Inflammatory macrophage treated with lipopolysaccharide for 4 hours (primary cell): ENCODE measurements around the gene NPAT.
A peak's percentile ranks its signal among the peaks of the same experiment; 100 is the strongest.
"Not testable (repeated sequence)": the region's sequence is repeated elsewhere in the genome, so short reads cannot be mapped to it uniquely, and the experiment has no call there.

ENCODE experiments used
- DNase-seq: peaks from one replicate; pipeline ENCODE4 v3.0.0-alpha.2; 2020

Gene NPAT

GRCh38 chr11:108147150-108147549 lies 75.3 kb downstream of the NPAT start:
- no peak for DNase-seq

GRCh38 chr11:108144615-108145014 lies 77.8 kb downstream of the NPAT start:
- no peak for DNase-seq

DNA sequence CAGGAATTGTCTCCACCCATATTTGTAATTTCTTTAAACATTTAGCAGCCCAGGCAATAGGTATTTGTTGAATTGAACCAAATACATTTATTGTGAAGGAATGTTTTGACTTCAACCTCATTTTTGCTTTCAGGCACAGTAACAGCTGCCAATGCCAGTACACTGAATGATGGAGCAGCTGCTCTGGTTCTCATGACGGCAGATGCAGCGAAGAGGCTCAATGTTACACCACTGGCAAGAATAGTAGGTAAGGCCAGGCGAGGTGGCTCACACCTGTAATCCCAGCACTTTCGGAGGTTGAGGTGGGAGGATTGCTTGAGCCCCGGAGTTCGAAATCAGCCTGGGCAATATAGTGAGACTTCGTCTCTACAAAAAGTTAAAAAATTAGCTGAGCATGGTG lies 80.1 kb downstream of the NPAT start:
- DNase-seq = no peak

DNA sequence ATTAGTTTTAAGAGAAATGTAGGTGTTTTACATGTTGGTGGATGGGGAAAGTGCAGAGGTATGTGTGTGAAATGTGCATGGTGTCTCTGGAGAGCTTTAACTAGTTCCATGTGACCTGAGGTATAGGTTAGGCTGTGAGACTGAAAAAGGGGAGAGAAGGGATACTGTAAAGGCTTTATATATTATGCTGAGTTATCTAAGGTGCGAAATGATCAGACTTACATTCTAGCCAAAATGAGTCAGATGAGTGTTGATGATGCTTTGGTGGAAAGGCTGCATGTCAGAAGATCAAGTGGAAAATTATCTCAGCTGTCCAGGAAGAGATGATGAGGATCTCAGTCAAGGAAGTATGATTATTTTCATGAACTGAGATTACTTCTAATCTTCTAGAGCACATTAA lies 85.2 kb downstream of the NPAT start:
- no peak for DNase-seq

DNA sequence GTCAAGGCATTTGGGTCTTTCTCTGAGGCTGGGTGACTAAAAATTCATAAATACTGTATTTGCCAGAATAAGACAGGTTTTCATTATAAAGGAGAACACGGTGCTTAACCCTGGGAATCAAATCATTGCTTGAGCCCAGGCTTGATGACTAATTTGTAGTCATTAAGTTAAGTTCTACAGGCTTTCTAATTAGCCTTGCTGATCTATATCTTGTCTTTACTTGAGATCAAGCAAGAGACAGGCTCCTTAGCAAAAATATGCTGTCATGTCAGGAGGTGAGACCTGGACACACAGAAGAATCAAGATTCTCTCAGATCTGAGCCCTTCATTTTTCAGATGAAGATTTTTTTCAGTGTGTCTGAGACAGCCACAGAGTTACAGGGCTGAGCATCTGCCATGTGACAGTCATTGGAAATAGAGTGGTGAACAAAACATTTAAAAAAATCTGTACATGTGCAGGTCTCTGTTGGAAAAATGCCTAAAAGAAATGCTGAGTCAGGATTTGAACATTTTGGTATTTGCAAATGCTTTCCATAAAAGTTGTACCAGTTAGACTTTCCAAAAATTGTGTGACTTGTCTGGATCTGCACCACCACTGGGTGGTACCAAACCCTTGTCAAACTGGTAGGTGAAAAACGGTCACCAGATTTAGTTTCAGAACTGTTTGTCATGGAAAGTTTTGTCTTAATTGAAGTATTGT lies 86.4 kb downstream of the NPAT start:
- DNase-seq = no peak

- not testable (repeated sequence) for DNase-seq
Observed at GRCh38 chr11:108132993-108133538, 89.4 kb downstream of the NPAT start.

DNA sequence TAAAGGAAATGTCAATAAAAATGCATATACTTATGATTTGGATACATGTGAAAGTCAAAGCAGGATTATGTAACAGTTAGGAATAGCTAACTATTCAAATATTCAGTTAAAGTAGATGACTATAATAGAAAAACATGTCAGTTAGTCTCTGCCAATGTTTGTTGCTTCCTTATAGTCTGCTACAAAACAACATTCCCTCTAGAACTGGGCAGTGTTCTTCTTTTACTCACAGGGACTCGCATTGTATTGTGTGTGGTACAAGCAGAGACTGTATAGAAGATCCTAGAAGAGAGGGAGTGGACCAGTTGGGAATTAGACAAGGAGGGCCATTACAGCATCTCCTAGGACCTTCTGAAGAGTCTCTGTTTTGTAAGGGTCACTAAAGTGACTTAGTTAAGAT lies 90.4 kb downstream of the NPAT start:
- no peak for DNase-seq

GRCh38 chr11:108128772-108129171 lies 93.7 kb downstream of the NPAT start:
- DNase-seq = no peak

DNA sequence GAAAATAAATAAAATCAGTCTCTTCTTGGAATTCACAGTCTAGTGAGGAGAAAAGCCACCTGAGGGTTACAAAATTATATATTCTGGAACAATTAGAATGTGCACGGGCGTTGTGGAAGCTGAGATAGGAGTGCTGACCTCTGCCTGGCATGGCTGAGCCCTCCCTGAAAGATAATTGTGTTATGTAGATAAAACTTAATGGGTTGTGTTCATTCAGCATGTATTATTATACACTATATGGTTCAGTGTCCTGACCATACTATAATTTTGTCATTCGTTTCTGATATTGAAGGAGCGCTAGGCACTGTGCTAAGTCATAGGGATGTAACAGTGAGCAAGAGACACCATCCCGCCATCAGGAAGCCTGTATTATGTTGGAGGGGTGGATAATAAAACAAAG lies 97.3 kb downstream of the NPAT start:
- DNase-seq = no peak

- no peak for DNase-seq
Observed at GRCh38 chr11:108122166-108122628, 100.2 kb downstream of the NPAT start.

GRCh38 chr11:108121274-108122155 lies 100.9 kb downstream of the NPAT start, which contains the start of gene ACAT1:
TSS of gene ACAT1 (plus strand) at chr11:108121567. CDS start at chr11:108121607, 40 bp downstream.
- DNase-seq = peak; percentile 92

DNA sequence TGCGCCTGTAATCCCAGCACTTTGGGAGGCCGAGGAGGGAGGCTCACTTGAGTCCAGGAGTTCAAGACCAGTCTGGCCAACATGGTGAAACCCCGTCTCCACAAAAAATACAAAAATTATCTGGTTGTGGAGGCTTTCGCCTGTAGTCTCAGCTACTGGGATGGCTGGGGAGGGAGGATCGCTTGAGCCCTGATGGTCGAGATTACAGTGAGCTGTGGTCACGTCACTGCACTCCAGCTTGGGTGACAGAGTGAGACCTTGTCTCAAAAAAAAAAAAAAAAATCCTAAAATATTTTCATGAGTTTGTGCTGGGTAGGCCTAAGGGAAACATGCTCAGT lies 101.5 kb downstream of the NPAT start:
- not testable (repeated sequence) for DNase-seq

DNA sequence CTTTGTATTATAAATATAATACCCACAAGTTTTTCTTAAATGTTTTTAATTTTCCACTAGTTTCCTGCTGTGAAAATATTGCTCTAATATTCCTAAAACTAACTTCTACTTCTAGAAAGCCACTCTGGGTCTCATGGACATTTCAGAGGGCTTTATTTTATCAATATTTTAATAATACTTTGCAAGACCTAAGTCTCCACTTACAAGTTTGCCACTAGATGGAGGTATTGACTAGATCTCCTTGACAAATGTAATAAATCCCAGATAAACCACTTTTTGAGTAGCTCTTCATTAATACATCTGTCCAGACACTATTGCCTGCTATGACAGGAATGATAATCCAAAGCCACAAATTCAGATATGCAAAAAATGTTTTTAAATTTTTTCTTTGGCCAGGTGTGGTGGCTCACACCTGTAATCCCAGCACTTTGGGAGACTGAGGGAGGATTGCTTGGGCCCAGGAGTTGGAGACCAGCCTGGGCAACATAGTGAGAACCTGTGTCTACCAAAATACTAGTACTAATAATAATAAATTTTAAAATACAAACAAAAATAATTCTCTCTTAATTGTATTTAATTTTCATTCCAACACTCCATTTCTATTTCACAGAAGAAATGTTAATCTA lies 104.6 kb downstream of the NPAT start:
- DNase-seq = peak; percentile 52

GRCh38 chr11:108115500-108116140 lies 106.8 kb downstream of the NPAT start:
- no peak for DNase-seq

DNA sequence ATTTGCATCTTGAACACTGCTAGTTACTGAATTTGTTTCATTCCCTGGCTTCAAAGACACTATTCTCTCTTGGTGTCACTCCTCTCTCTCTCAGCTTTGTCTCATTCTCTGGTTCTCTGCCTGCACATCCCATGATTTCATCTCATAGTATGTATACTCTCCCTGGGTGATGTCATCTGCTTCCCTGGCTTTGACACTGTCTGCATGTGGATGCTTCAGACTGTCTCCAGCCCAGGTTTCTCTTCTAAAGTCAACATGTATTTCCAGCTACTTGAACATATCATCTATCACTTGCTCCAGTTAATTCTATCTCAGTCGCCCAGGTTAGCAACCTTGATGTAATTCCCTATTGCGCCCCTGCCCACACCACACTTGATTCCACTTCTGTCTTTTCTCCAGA lies 110.4 kb downstream of the NPAT start:
- no peak for DNase-seq

- DNase-seq = no peak
Observed at GRCh38 chr11:108111126-108111525, 111.3 kb downstream of the NPAT start.
